CD14-positive monocyte (primary cell): ENCODE results near the gene CNTROB. TPM values are rescaled to one million over a fixed set of nuclear protein-coding genes. Genes with fewer than 3 reads are reported as not detected.
A peak's percentile ranks its signal among the peaks of the same experiment; 100 is the strongest.

ENCODE experiments used
- DNase-seq, 3 donors: peaks; one replicate each; pipeline ENCODE4 v3.0.0-alpha.2; 2011 to 2022
- H2AFZ ChIP-seq: 2 replicates; pipeline ENCODE4 v1.6.0; 2012; ENCODE audit warnings: mild to moderate bottlenecking, low read depth, low read length, inconsistent platforms; ENCODE audit not compliant: insufficient read depth, poor library complexity, severe bottlenecking
- H3K27ac ChIP-seq, 2 donors: 1 replicate in 1 of 2; 2 replicates in 1 of 2; pipeline ENCODE4 v1.5.1; 2012 to 2013; ENCODE audit warnings: low read length in 2 of 2, control low read depth in 1 of 2, inconsistent platforms in 1 of 2, low read depth in 1 of 2, mild to moderate bottlenecking in 1 of 2
- H3K27me3 ChIP-seq, 2 donors: one replicate each; pipeline versions ENCODE4 v1.6.0 to v1.6.1; 2011 to 2013; ENCODE audit warnings: low read length in 2 of 2; ENCODE audit not compliant: control insufficient read depth in 2 of 2, insufficient read depth in 2 of 2
- H3K36me3 ChIP-seq, 2 donors: replicated peaks in 1 of 2; 1 replicate in 1 of 2; 2 replicates in 1 of 2; pipeline versions ENCODE4 v1.5.1 to v1.6.1; 2012 to 2013; ENCODE audit warnings: low read length in 2 of 2, control low read depth in 1 of 2, inconsistent platforms in 1 of 2, mild to moderate bottlenecking in 1 of 2; ENCODE audit not compliant: insufficient read depth in 2 of 2, control insufficient read depth in 1 of 2
- H3K4me1 ChIP-seq, 2 donors: 1 replicate in 1 of 2; 2 replicates in 1 of 2; pipeline versions ENCODE4 v1.5.1 to v1.6.1; 2012 to 2013; ENCODE audit warnings: low read length in 2 of 2, control low read depth in 1 of 2, inconsistent platforms in 1 of 2, mild to moderate bottlenecking in 1 of 2, moderate library complexity in 1 of 2; ENCODE audit not compliant: insufficient read depth in 2 of 2, control insufficient read depth in 1 of 2
- H3K4me2 ChIP-seq: replicated peaks from 2 replicates; pipeline ENCODE3; 2012; ENCODE audit warnings: low read length, moderate library complexity, mild to moderate bottlenecking; ENCODE audit not compliant: poor library complexity, severe bottlenecking; ENCODE audit errors: extremely low read depth
- H3K4me3 ChIP-seq, 3 experiments: fragments of 200-600 bp in 1 of 3; sonication (generic) in 1 of 3; replicated peaks in 1 of 3; 1 replicate in 2 of 3; 2 replicates in 1 of 3; pipeline ENCODE4 v1.5.1; 2011 to 2013; ENCODE audit warnings: low read length in 3 of 3, mild to moderate bottlenecking in 3 of 3, control low read depth in 2 of 3, low read depth in 2 of 3, inconsistent platforms in 1 of 3, moderate library complexity in 1 of 3
- H3K79me2 ChIP-seq: 2 replicates; pipeline ENCODE4 v1.6.0; 2012; ENCODE audit warnings: mild to moderate bottlenecking, control low read depth, inconsistent platforms, low read length, moderate library complexity; ENCODE audit not compliant: insufficient read depth
- H3K9ac ChIP-seq: 2 replicates; pipeline ENCODE4 v1.6.0; 2017; ENCODE audit warnings: low read length, mild to moderate bottlenecking; ENCODE audit not compliant: insufficient read depth, poor library complexity, severe bottlenecking
- H3K9me3 ChIP-seq, 2 donors: replicated peaks in 1 of 2; 1 replicate in 1 of 2; 2 replicates in 1 of 2; pipeline versions ENCODE4 v1.5.1 to v1.6.1; 2012 to 2013; ENCODE audit warnings: low read length in 2 of 2, control low read depth in 1 of 2; ENCODE audit not compliant: control insufficient read depth in 1 of 2, insufficient read depth in 1 of 2
- H4K20me1 ChIP-seq: 2 replicates; pipeline ENCODE4 v1.6.0; 2012; ENCODE audit warnings: mild to moderate bottlenecking, low read length, control low read depth, moderate library complexity; ENCODE audit not compliant: insufficient read depth
- H3K27ac Mint-ChIP-seq, 7 donors: one replicate each; pipeline ENCODE4 v1.8.0; 2020; ENCODE audit warnings: mild to moderate bottlenecking in 7 of 7, mixed read lengths in 7 of 7, moderate library complexity in 6 of 7, inconsistent platforms in 2 of 7
- H3K27me3 Mint-ChIP-seq, 3 donors: one replicate each; pipeline ENCODE4 v1.8.0; 2021 to 2022; ENCODE audit warnings: low read depth in 3 of 3, mild to moderate bottlenecking in 3 of 3, mixed read lengths in 3 of 3, moderate library complexity in 3 of 3, inconsistent platforms in 1 of 3
- H3K36me3 Mint-ChIP-seq, 2 donors: one replicate each; pipeline ENCODE4 v1.8.0; 2020; ENCODE audit warnings: mixed read lengths in 2 of 2, inconsistent platforms in 1 of 2, mild to moderate bottlenecking in 1 of 2
- H3K4me1 Mint-ChIP-seq: one replicate; pipeline ENCODE4 v1.8.0; 2020; ENCODE audit warnings: mild to moderate bottlenecking, mixed read lengths
- H3K4me3 Mint-ChIP-seq, 2 donors: one replicate each; pipeline ENCODE4 v1.8.0; 2020; ENCODE audit warnings: mild to moderate bottlenecking in 2 of 2, mixed read lengths in 2 of 2, moderate library complexity in 1 of 2
- H3K9me3 Mint-ChIP-seq, 7 donors: one replicate each; pipeline ENCODE4 v1.8.0; 2020 to 2022; ENCODE audit warnings: mixed read lengths in 7 of 7, mild to moderate bottlenecking in 6 of 7, moderate library complexity in 6 of 7, inconsistent platforms in 2 of 7
- WGBS: methylation state at CpG from one replicate; pipeline ENCODE4 v1.1.5; 2013; ENCODE audit warnings: missing lambda C conversion rate; ENCODE audit not compliant: insufficient coverage; 5-methylcytosine and 5-hydroxymethylcytosine counted together
- intact Hi-C, 2 donors: fragments of 100-400 bp; cut with micrococcal nuclease; formaldehyde crosslinking; loops; one replicate each; pipeline versions ENCODE4 v1.15.0 to v1.15.1; 2023
- polyA plus RNA-seq, 3 donors: library from polyadenylated mRNA; depleted of rRNA in 1 of 3; unstranded in 2 of 3; stranded (reverse) in 1 of 3; fragments of 300-500 nt in 2 of 3; fragments of >200 nt in 1 of 3; fragmentation: Illumina TruSeq in 2 of 3; gene quantifications; 1 replicate in 2 of 3; 2 replicates in 1 of 3; pipeline ENCODE4 v1.2.3, GENCODE V29; 2012 to 2021
- TF ChIP-seq, protein P1 (sequence below): fragments of 200-600 bp; IDR thresholded peaks from one replicate; pipeline ENCODE4 v1.8.0; 2022; ENCODE audit warnings: antibody characterized with exemption, mild to moderate bottlenecking

Gene CNTROB
- polyA plus RNA-seq, 3 donors, result 4.7 to 22.8 (median 6.5) TPM

DNA sequence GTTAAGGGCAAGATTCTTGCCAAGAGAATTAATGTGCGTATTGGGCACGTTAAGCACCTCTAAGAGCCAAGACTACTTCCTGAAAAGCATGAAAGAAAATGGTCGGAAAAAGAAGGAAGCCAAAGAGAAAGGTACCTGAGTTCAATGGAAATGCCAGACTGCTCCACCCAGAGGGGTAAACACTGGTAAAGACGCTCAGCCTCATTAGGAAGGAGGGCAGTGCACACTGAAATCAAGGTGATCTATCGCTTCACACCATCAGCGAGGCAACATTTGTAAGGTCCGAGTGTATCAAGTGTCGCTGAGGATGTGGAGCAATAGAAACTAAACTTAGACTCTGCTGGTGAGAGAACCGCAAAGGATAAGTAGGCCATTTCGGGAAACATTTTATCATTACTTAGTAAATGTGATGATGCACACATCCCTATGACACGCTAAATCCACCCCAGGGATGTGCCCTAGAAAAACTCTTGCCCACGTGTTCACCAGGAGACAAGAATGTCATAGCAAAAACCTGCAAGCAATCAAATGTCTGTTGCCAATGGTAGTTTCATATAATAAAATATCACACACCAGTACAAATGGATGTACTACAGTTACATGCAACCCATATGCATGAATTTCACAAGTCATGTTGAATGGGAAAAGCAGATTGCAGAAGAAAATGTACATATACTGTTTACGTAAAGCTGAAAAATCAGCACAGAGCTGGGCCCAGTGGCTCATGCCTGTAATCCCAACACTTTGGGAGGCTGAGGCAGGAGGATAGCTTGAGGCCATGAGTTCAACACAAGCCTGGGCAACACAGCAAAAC, 23.6 kb downstream of the CNTROB start:
- H3K9me3 Mint-ChIP-seq, result peaks cover 0 to 1% (median 0%) of the 10 kb centered on the region in 7 donors
- H3K36me3 ChIP-seq, result no peaks in the 10 kb centered on the region
- TF ChIP-seq, protein P1, sequence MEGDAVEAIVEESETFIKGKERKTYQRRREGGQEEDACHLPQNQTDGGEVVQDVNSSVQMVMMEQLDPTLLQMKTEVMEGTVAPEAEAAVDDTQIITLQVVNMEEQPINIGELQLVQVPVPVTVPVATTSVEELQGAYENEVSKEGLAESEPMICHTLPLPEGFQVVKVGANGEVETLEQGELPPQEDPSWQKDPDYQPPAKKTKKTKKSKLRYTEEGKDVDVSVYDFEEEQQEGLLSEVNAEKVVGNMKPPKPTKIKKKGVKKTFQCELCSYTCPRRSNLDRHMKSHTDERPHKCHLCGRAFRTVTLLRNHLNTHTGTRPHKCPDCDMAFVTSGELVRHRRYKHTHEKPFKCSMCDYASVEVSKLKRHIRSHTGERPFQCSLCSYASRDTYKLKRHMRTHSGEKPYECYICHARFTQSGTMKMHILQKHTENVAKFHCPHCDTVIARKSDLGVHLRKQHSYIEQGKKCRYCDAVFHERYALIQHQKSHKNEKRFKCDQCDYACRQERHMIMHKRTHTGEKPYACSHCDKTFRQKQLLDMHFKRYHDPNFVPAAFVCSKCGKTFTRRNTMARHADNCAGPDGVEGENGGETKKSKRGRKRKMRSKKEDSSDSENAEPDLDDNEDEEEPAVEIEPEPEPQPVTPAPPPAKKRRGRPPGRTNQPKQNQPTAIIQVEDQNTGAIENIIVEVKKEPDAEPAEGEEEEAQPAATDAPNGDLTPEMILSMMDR, result no peak
- H3K4me1 ChIP-seq, result peaks cover 6 to 18% of the 10 kb centered on the region in 2 donors
- intact Hi-C loops, result no loop called here
- H4K20me1 ChIP-seq, result no peaks in the 10 kb centered on the region
- no peaks in the 10 kb centered on the region for H3K9me3 ChIP-seq
- H3K79me2 ChIP-seq, result no peaks in the 10 kb centered on the region
- no peak for DNase-seq
- peaks cover 0 to 2% of the 10 kb centered on the region in 2 donors for H3K36me3 Mint-ChIP-seq
- no peak overlapping the region for H3K4me3 ChIP-seq
- no peaks in the 10 kb centered on the region for H3K27me3 ChIP-seq
- H2AFZ ChIP-seq, result no peak overlapping the region
- no peaks in the 10 kb centered on the region for H3K27me3 Mint-ChIP-seq
- H3K4me2 ChIP-seq, result no peak overlapping the region
- peak overlapping the region in 1 of 2 donors; percentile 38 for H3K4me3 Mint-ChIP-seq
- H3K4me1 Mint-ChIP-seq, result peaks cover 31% of the 10 kb centered on the region
- H3K27ac Mint-ChIP-seq, result no peak overlapping the region
- no peak overlapping the region for H3K27ac ChIP-seq
- WGBS, result 63% methylated on average over 8 of the region's 13 CpGs
- H3K9ac ChIP-seq, result no peak overlapping the region

DNA sequence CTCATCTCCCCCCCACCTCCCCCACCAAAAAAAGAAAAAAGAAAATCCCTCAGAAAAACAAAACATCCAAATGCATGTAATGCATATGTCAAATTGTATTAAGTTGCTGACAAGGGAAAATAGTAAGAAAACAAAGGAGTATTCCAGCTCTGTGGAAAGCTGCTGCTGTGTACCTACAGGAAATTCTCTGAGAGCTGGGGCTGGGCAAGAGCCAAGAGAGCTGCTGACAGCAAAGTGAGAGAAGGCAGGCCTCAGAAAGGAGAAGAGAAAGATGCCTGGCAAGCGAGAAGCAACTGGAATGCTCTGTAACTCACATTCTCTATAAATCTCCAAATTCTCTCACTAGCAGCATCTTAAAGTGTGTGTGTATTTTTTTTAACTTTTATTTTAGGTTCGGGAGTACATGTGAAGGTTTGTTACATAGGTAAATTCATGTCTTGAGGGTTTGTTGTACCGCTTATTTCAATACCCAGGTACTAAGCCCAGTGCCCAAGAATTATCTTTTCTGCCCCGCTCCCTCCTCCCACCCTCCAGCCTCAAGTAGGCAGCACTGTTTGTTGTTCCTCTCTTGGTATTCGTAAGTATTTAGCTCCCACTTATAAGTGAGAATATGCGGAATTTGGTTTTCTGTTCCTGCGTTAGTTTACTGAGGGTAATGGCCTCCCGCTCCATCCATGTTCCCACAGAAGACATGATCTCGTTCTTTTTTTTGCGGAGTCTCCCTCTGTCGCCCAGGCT, 24.4 kb downstream of the CNTROB start:
- H3K27me3 Mint-ChIP-seq, result no peaks in the 10 kb centered on the region
- H3K4me1 Mint-ChIP-seq, result peaks cover 28% of the 10 kb centered on the region
- no peaks in the 10 kb centered on the region for H3K79me2 ChIP-seq
- no peaks in the 10 kb centered on the region for H3K27me3 ChIP-seq
- peaks cover 0 to under 1% (median 0%) of the 10 kb centered on the region in 7 donors for H3K9me3 Mint-ChIP-seq
- peaks cover 6 to 18% of the 10 kb centered on the region in 2 donors for H3K4me1 ChIP-seq
- no peaks in the 10 kb centered on the region for H3K9me3 ChIP-seq
- peaks cover 0 to 2% of the 10 kb centered on the region in 2 donors for H3K36me3 Mint-ChIP-seq
- H3K4me2 ChIP-seq, result no peak overlapping the region
- DNase-seq, result peak in 1 of 3 donors; percentile 12
- intact Hi-C loops, result no loop called here
- no peak overlapping the region for H3K4me3 ChIP-seq
- no peak overlapping the region for H3K27ac ChIP-seq
- H3K4me3 Mint-ChIP-seq, result no peak overlapping the region
- H2AFZ ChIP-seq, result no peak overlapping the region
- no peaks in the 10 kb centered on the region for H4K20me1 ChIP-seq
- H3K27ac Mint-ChIP-seq, result peak overlapping the region in 2 of 7 donors; percentile 5 to 30
- whole genome bisulfite sequencing, result 100% methylated on average over 1 of the region's 11 CpGs
- no peaks in the 10 kb centered on the region for H3K36me3 ChIP-seq
- no peak overlapping the region for H3K9ac ChIP-seq
- TF ChIP-seq, protein P1, result no peak
